Measurements from ENCODE around the gene RGL3.
"Not testable (repeated sequence)": the region's sequence is repeated elsewhere in the genome, so short reads cannot be mapped to it uniquely, and the experiment has no call there.

The RGL3 gene

GRCh38 chr19:11382898-11383705, 36.0 kb downstream of the RGL3 start:
- ATAC-seq = no peak
- peak; percentile 70 for DNase-seq

- ATAC-seq = peak; percentile 87
- peak; percentile 93 for DNase-seq
Measured at GRCh38 chr19:11380653-11381537, 38.2 kb downstream of the RGL3 start.

GRCh38 chr19:11379857-11380350, 39.2 kb downstream of the RGL3 start:
- DNase-seq (no peak), ATAC-seq (no peak)

DNA sequence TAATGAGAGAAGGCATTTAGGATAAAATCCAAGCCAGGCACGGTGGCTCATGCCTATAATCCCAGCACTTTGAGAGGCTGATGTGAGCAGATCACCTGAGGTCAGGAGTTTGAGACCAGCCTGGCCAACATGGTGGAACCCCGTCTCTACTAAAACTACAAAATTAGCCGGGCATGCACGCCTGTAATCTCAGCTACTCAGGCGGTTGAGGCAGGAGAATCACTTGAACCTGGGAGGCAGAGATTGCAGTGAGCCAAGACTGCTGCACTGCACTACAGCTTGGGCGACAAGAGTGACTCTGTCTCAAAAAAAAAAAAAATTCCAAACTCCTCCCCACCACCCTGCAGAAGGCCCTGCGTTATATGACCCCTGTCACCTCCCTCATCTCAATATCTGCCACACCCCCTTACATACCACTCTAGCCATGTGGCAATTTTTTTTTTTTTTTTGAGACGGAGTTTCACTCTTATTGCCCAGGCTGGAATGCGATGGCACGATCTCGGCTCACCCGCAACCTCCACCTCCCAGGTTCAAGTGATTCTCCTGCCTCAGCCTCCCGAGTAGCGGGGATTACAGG, 39.8 kb downstream of the RGL3 start:
- ATAC-seq, DNase-seq: not testable (repeated sequence)

GRCh38 chr19:11378319-11379189, 40.6 kb downstream of the RGL3 start:
- DNase-seq (peak; percentile 41), ATAC-seq (no peak)

DNA sequence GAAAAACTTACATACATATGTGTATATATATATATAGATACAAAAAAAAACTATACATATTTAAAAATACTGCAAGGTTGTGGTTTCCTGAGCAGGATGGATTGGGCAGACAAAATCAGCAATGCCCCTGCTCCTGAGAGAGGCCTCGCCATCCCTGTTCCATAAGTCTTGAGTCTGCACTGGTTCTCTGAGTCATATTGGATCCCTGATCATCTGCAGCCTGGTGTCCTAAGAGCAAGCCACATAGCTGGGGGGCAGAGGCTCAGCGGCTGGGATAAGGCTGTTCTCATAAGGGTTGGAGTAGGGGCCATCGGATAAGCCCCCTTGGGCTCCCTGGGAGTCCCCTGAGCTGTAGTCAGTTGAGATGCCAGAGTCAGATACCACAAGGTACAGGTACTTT, 41.4 kb downstream of the RGL3 start:
- DNase-seq = no peak
- no peak for ATAC-seq

DNA sequence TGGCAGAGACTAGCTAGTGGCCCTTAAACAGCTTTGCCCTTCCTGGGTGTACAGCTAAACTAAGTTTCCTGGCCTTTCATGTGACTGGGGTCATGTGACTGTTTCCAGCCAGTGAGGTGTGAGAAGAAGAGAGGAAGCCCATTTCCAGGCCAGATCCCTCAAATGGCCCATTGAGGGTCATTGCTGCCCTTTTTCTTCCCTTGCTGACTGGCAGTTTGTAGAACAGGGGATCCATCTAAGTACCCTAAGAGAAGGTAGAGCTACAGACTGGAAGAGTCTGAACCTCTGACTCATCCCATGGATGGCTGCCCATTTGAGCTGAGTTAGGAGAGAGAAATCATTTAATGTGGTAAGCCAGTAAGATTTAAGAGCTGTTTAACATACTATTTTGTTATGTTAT, 41.9 kb downstream of the RGL3 start:
- DNase-seq (no peak), ATAC-seq (no peak)

DNA sequence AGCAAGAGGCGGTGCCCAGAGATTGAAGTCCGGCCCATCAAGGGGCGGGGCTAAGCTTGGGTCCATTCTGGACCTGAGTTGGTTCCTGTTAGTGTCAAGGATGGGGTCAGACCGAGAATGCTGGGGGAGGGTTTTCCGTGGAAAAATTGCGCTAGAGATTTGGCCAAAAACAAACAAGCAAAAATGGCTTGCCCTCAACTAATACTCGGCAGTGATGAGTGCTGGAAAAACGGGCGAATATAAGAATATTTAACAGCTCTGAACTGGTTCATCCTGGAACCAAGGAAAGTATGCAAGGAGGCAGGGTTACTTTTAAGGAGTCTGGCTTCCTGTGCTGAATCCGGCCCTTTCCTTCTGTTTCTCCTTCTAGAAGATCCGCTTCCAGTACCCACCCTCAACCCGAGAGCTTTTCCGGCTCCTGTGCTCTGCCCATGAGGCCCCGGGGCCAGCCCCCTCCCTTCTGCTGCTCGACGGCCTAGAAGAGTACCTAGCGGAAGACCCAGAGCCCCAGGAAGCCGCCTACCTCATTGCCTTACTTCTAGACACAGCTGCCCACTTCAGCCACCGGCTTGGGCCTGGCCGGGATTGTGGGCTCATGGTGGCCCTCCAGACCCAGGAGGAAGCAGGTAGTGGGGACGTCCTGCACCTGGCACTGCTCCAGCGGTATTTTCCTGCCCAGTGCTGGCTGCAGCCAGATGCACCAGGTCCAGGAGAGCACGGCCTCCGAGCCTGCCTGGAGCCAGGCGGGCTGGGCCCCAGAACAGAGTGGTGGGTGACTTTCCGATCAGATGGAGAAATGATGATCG, 43.8 kb downstream of the RGL3 start:
- peak; percentile 25 for ATAC-seq
- DNase-seq = peak; percentile 73

DNA sequence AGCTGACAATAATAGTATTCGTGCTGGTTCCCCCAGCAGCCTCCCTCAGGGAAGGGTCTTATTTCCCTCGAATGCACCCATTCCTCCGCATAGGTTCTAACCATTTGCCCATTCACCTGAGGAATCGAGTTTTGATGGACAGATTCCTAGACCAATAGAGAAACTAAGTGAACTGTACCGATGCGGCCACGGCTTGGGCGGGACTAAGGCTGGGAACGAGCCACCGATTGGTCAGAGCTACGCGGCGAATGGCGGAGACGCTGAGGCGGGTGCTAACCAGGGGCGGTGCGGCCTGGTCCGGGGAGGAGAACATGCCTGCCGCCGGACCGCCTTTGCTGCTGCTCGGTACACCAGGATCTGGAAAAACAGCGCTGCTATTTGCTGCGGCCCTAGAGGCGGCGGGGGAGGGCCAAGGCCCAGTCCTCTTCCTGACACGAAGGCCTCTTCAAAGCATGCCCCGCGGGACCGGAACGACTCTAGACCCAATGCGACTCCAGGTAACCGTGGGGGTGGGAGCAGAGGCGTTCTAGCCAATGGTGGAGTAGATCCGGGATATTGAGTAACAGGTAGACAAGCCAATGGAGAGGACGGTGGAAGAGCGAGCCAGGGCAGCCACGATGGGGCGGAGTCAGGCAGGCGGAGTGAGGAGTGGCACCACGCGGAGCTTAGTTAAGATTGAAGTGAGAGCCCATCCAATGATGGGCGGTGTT, 44.5 kb downstream of the RGL3 start, which contains the start of gene SWSAP1:
Gene SWSAP1 (plus strand): TSS at position 234 of the 710 bp plus-strand sequence. CDS start 15 bp downstream, at position 249.
- peak; percentile 95 for ATAC-seq
- peak; percentile 96 for DNase-seq

DNA sequence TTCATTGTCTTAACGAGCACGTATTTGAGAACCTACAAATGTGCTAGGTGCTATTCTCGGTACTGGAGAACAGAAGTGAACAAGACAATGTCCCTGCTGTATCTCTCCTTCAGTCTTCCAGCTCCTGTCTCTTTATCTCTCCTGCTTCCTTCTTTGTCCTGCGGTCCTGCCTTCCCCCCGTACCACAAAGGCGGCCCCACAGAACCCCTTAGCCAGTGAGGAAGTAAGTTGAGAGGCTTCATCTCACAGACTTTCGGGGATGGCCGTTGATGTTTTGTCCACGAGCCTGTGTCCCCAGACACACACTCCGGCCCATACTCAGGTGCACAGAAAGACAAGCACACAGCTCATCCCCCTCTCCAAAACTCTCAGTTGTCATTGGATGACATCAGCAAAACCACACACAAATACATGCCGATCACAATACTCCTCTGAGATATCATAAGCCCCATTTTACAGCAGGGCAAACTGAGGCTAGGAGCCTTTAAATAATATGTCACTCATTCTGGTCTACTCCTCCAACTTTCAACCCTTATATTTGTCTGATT, 45.2 kb downstream of the RGL3 start:
- no peak for ATAC-seq

DNA sequence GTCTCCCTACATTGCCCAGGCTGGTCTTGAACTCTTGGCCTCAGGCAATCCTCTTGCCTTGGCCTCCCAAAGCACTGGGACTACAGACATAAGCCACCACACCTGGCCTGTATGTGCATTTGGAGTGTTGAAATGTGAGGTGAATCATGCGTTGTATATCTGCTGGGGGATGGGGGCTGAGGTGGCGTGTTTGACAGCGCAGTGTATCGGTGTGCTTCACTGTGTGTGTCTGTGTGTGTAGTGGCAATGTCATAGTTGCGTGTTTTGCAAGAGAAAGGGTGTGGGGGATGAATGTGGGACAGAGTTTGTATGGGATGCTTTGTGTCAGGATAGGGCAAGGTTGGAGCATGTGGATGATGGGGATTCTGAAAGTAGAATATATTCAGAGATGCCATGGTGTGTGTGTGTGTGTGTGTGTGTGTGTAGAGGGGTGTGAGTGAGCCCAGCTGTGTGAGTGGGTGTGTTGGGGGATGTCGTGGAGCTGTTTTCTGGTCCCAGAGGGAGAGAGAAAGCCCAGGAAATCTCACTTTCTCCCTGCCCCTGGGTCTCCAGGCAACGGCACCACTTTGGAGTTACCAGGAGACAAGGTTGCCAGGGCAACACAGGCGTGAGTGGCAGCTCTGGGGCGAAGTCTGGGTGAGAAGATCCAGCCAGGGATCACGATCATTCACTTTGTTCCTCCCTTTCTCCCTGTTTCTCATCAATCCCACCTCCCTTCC, 45.8 kb downstream of the RGL3 start:
- no peak for ATAC-seq
- DNase-seq = no peak

More for the DNA sequence above, 45.2 kb downstream of the RGL3 start:
- no peak for DNase-seq

DNA sequence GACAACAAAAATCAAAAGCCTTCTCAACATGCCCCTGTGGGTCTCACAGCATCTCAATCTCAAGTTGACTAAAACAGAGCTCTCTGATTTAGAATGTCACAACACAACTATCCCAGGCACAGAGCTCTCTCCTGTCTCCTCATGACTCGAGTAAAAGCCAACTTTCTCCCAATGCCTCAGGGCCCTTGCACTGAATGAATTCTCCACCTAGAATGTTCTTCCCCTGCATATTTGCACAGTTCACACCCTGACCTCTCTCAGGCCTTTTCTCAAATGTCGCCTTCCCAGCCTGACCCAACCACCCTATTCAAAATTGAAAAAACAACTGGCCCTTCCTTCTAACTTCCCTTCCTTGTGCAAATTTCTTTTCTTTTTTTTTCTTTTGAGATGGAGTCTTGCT, 48.4 kb downstream of the RGL3 start:
- ATAC-seq (no peak), DNase-seq (no peak)

DNA sequence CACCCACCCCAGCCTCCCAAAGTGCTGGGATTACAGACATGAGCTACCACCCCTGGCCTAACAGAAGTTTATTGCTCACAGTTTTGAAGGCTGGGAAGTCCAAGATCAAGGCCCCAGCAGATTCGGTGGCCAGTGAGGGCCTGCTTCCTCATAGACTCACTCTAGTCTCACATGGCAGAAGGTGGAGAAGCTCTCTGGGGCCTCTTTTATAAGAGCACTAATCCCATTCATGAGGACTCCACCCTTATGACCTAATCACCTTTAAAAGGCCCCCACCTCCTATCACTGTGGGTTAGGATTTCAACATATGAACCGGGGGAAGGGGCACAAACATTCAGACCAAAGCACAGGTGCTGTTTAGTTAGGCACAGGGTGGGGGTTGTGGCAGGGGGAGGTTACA, 51.6 kb downstream of the RGL3 start:
- DNase-seq = no peak
- no peak for ATAC-seq

- DNase-seq (no peak), ATAC-seq (no peak)
Measured at GRCh38 chr19:11365557-11366117, 53.5 kb downstream of the RGL3 start.

DNA sequence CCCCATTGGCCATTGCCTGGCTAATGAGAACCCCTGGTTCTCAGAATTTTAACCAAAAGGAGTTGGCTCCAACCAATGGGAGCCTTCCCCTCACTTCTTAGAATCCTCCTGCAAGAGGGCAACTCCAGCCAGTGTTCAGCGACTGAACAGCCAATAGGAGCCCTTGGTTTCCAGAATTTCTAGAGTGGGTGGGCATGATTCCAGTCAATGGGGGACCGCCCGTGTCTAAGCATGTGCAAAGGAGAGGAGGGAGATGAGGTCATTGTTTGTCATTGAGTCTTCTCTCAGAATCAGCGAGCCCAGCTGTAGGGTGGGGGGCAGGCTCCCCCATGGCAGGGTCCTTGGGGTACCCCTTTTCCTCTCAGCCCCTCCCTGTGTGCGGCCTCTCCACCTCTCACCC, 54.2 kb downstream of the RGL3 start:
- ATAC-seq = no peak
- DNase-seq = no peak

- no peak for DNase-seq
- ATAC-seq = no peak
Measured at GRCh38 chr19:11364296-11364904, 54.7 kb downstream of the RGL3 start.

DNA sequence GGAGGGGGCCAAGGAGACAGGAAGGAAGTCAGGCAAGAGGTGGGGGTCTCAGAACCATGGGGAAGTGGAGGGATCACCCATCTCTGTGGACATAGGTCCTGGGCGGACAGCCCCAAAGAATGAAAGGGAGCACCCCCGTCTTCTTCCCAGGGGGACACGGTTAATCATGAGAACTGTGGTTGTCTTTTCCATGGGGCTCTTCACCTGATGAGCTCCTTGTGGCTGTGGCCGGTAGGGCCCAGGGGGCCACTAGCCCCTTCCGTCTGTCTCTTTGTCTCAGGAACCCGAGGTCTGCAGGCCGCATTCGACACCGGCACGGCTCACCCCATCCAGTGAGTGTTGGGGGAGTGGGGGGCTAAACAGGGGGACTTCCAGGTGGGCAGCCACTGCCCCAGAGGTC, 55.2 kb downstream of the RGL3 start:
- no peak for ATAC-seq
- no peak for DNase-seq

Data from stimulated activated naive CD8-positive, alpha-beta T cell treated with anti-CD3 and anti-CD28 coated beads, Interleukin-15, Interleukin-2, amounts not matched to agents 100 U/mL and 50 U/mL, for 24 hours (primary cell).